Neural progenitor cell (in vitro differentiated cells): ENCODE results near the gene RNF220.

Experiments
- EZH2 ChIP-seq: fragments of 200-600 bp; sonication (generic); IDR thresholded peaks from 2 replicates; pipeline ENCODE4 v1.6.1; 2017; ENCODE audit warnings: antibody characterized with exemption, mild to moderate bottlenecking, moderate library complexity
- EZH2phosphoT487 ChIP-seq: fragments of 200-600 bp; sonication (generic); IDR thresholded peaks from 2 replicates; pipeline ENCODE4 v1.6.1; 2017; ENCODE audit warnings: antibody characterized with exemption
- TF ChIP-seq, protein P1 (sequence below): fragments of 200-600 bp; sonication (generic); IDR thresholded peaks from 2 replicates; pipeline ENCODE4 v1.5.1; 2017; ENCODE audit warnings: antibody characterized with exemption, mild to moderate bottlenecking

DNA sequence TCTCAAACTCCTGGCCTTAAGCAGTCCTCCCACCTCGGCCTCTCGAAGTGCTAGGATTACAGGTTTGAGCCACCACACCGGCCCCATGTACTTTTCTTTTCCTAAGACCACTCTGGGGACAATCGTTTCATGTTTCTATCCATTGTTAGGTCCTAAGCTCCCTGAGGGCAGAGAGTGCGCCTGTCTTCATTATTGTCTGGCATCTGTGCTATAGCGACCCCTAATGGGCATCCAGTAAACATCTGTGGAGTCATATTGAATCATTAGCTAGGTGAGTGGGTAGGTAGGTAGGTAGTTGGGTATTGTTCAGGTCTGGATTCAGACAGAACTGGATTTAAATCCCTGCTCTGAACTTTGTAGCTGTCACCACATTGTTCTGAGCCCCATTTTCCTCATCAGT lies 203.1 kb downstream of the RNF220 start:
- TF ChIP-seq, protein P1, sequence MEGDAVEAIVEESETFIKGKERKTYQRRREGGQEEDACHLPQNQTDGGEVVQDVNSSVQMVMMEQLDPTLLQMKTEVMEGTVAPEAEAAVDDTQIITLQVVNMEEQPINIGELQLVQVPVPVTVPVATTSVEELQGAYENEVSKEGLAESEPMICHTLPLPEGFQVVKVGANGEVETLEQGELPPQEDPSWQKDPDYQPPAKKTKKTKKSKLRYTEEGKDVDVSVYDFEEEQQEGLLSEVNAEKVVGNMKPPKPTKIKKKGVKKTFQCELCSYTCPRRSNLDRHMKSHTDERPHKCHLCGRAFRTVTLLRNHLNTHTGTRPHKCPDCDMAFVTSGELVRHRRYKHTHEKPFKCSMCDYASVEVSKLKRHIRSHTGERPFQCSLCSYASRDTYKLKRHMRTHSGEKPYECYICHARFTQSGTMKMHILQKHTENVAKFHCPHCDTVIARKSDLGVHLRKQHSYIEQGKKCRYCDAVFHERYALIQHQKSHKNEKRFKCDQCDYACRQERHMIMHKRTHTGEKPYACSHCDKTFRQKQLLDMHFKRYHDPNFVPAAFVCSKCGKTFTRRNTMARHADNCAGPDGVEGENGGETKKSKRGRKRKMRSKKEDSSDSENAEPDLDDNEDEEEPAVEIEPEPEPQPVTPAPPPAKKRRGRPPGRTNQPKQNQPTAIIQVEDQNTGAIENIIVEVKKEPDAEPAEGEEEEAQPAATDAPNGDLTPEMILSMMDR: peak; percentile 37
- TF ChIP-seq EZH2 (no peak), EZH2phosphoT487 (no peak)
